Endodermal cell (in vitro differentiated cells): ENCODE results near the gene CADM1. TPM values are rescaled to one million over a fixed set of nuclear protein-coding genes. Genes with fewer than 3 reads are reported as not detected.
A peak's percentile ranks its signal among the peaks of the same experiment; 100 is the strongest.

Source experiments
- DNase-seq: peaks from one replicate; pipeline ENCODE4 v3.0.0-alpha.2; 2017
- H3K27ac ChIP-seq: 2 replicates; pipeline ENCODE4 v1.5.1; 2013; ENCODE audit warnings: mild to moderate bottlenecking, low read depth, low read length, moderate library complexity
- H3K27me3 ChIP-seq: 2 replicates; pipeline ENCODE4 v1.6.1; 2013; ENCODE audit warnings: mild to moderate bottlenecking, low read length, moderate library complexity; ENCODE audit not compliant: insufficient read depth, control insufficient read depth, poor library complexity, severe bottlenecking
- H3K36me3 ChIP-seq: 2 replicates; pipeline ENCODE4 v1.7.0; 2013; ENCODE audit warnings: mild to moderate bottlenecking, low read length, moderate library complexity; ENCODE audit not compliant: control insufficient read depth, insufficient read depth
- H3K4me1 ChIP-seq: one replicate; pipeline ENCODE4 v1.7.0; 2013; ENCODE audit warnings: low read length; ENCODE audit not compliant: control insufficient read depth, insufficient read depth
- H3K4me3 ChIP-seq: 2 replicates; pipeline ENCODE4 v1.5.1; 2013; ENCODE audit warnings: mild to moderate bottlenecking, low read length, moderate library complexity
- H3K9ac ChIP-seq: 2 replicates; pipeline ENCODE4 v1.6.1; 2013; ENCODE audit warnings: mild to moderate bottlenecking, low read length, moderate library complexity; ENCODE audit not compliant: poor library complexity, severe bottlenecking; ENCODE audit errors: extremely low read depth
- H3K9me3 ChIP-seq: 2 replicates; pipeline ENCODE4 v1.6.1; 2013; ENCODE audit warnings: mild to moderate bottlenecking, low read length, moderate library complexity; ENCODE audit not compliant: control insufficient read depth
- H3K27ac Mint-ChIP-seq: 2 replicates; pipeline ENCODE4 v1.8.0; 2020; ENCODE audit warnings: mixed read lengths
- H3K27me3 Mint-ChIP-seq: 2 replicates; pipeline ENCODE4 v1.8.0; 2021; ENCODE audit warnings: mild to moderate bottlenecking, mixed read lengths; ENCODE audit not compliant: insufficient read depth
- H3K36me3 Mint-ChIP-seq: 2 replicates; pipeline ENCODE4 v1.8.0; 2020; ENCODE audit warnings: low read depth, mixed read lengths
- H3K4me1 Mint-ChIP-seq: 2 replicates; pipeline ENCODE4 v1.8.0; 2020; ENCODE audit warnings: mixed read lengths
- H3K4me3 Mint-ChIP-seq: 2 replicates; pipeline ENCODE4 v1.8.0; 2020; ENCODE audit warnings: mild to moderate bottlenecking, moderate library complexity, mixed read lengths
- H3K9me3 Mint-ChIP-seq: 2 replicates; pipeline ENCODE4 v1.8.0; 2020; ENCODE audit warnings: mild to moderate bottlenecking, mixed read lengths
- WGBS, 2 experiments: methylation state at CpG; one replicate each; pipeline versions ENCODE4 v1.1.5 to v1.1.7; 2013; ENCODE audit warnings: missing lambda C conversion rate in 2 of 2, mixed read lengths in 1 of 2; ENCODE audit not compliant: insufficient coverage in 1 of 2, insufficient read length in 1 of 2; 5-methylcytosine and 5-hydroxymethylcytosine counted together
- total RNA-seq, 2 donors: library from RNA; stranded (reverse); fragmentation: NEBNext Ultra II Directional in 1 of 2; extraction: Animal tissue kit (Norgen Biotek cat#: 25700) in 1 of 2; gene quantifications; 2 replicates in 1 of 2; 3 replicates in 1 of 2; pipeline ENCODE4 v1.2.1, GENCODE V29; 2021
- TF ChIP-seq, protein P1 (sequence below): fragments of 200-600 bp; sonication (generic); conservative IDR thresholded peaks from 2 replicates; pipeline ENCODE4 v1.5.0; 2021; ENCODE audit warnings: antibody characterized with exemption, mild to moderate bottlenecking

The CADM1 gene
- total RNA-seq, 2 donors from 2014 or later: 76.3 to 88.2 TPM

DNA sequence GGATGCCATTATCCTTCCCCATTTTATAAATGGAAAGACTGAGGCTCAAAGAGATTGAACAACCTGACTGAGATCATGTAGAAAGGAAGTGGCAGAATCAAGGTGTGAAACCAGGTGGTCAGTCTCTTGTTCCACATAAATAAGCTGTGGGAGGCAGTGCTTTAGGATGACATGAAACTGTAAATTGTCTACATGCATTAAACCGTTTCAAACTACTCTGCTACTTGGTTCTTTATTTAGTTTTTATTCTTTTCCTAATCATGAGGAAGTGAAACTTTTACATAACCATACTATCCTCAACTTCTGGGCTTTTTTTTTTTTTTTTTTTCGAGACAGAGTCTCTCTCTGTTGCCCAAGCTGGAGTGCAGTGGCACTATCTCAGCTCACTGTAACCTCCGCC, 34.9 kb downstream of the CADM1 start:
- Histone ChIP-seq H3K27ac (no peak overlapping the region), H3K9me3 (peaks cover 9% of the 10 kb centered on the region), H3K9ac (no peak overlapping the region), H3K36me3 (no peaks in the 10 kb centered on the region), H3K27me3 (no peaks in the 10 kb centered on the region), H3K4me3 (no peak overlapping the region), H3K4me1 (no peaks in the 10 kb centered on the region)
- H3K27me3 Mint-ChIP-seq: no peaks in the 10 kb centered on the region
- TF ChIP-seq, protein P1, sequence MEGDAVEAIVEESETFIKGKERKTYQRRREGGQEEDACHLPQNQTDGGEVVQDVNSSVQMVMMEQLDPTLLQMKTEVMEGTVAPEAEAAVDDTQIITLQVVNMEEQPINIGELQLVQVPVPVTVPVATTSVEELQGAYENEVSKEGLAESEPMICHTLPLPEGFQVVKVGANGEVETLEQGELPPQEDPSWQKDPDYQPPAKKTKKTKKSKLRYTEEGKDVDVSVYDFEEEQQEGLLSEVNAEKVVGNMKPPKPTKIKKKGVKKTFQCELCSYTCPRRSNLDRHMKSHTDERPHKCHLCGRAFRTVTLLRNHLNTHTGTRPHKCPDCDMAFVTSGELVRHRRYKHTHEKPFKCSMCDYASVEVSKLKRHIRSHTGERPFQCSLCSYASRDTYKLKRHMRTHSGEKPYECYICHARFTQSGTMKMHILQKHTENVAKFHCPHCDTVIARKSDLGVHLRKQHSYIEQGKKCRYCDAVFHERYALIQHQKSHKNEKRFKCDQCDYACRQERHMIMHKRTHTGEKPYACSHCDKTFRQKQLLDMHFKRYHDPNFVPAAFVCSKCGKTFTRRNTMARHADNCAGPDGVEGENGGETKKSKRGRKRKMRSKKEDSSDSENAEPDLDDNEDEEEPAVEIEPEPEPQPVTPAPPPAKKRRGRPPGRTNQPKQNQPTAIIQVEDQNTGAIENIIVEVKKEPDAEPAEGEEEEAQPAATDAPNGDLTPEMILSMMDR: no peak
- H3K4me1 Mint-ChIP-seq: peaks cover 27% of the 10 kb centered on the region
- H3K36me3 Mint-ChIP-seq: no peaks in the 10 kb centered on the region
- DNase-seq: no peak
- no peak overlapping the region for H3K27ac Mint-ChIP-seq
- no peak overlapping the region for H3K4me3 Mint-ChIP-seq
- no peaks in the 10 kb centered on the region for H3K9me3 Mint-ChIP-seq
- 92% methylated on average over 3 of the region's 3 CpGs; no CpG with 5 or more reads in 1 of the 2 experiments for WGBS, 2 experiments

DNA sequence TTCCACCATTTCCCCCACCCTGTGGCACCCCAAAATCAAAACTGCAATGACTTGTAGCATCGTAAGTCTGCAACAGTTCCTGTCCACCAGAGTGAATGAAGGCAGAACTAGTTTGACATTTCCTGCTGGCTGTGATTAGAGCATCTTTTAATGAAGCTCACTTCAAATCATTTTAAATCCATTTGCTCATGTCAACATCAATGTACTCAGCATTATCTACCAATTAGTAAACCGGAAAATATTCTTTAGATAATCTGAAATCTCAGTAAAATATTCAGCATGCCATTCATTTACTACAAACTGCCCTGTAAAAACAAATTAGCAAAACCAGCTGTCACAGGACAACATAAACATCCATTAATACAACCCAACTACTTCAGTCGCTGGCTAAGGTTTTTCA, 38.1 kb downstream of the CADM1 start:
- H3K4me3 Mint-ChIP-seq: no peak overlapping the region
- 87 to 94% methylated on average over 2 to 3 of the region's 3 CpGs for WGBS, 2 experiments
- no peaks in the 10 kb centered on the region for H3K36me3 ChIP-seq
- H3K4me3 ChIP-seq: no peak overlapping the region
- H3K27me3 ChIP-seq: no peaks in the 10 kb centered on the region
- H3K9me3 Mint-ChIP-seq: no peaks in the 10 kb centered on the region
- DNase-seq: no peak
- TF ChIP-seq, protein P1: no peak
- H3K9ac ChIP-seq: no peak overlapping the region
- H3K27ac Mint-ChIP-seq: no peak overlapping the region
- H3K27me3 Mint-ChIP-seq: no peaks in the 10 kb centered on the region
- no peaks in the 10 kb centered on the region for H3K36me3 Mint-ChIP-seq
- H3K4me1 ChIP-seq: peaks cover 17% of the 10 kb centered on the region
- peaks cover 51% of the 10 kb centered on the region for H3K4me1 Mint-ChIP-seq
- no peaks in the 10 kb centered on the region for H3K9me3 ChIP-seq
- H3K27ac ChIP-seq: no peak overlapping the region

DNA sequence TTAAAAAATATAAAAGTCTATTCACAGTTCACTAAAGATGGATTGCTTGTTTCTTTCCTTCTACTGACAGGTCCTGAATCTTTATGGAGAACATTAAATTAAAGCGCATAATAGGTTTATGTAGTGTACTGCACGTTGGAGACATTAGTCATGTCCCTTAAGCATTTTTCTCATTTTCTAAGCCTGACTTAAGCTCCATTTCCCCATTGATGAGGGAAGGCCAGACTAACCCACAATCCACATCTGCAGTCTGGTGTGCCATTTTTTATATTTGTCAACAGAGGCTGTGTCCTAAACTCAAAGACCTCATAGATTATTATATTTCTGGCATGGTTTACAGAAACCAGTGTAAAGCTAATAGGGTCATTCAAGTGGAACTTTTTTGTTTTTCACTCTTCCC, 39.9 kb downstream of the CADM1 start:
- Histone ChIP-seq H3K36me3 (no peaks in the 10 kb centered on the region), H3K4me3 (peak overlapping the region; percentile 12), H3K27ac (no peak overlapping the region), H3K9me3 (no peaks in the 10 kb centered on the region), H3K9ac (no peak overlapping the region), H3K4me1 (peaks cover 17% of the 10 kb centered on the region), H3K27me3 (no peaks in the 10 kb centered on the region)
- Mint-ChIP-seq H3K27me3 (no peaks in the 10 kb centered on the region), H3K4me3 (no peak overlapping the region), H3K9me3 (no peaks in the 10 kb centered on the region), H3K4me1 (peaks cover 63% of the 10 kb centered on the region), H3K27ac (peak overlapping the region; percentile 25), H3K36me3 (no peaks in the 10 kb centered on the region)
- DNase-seq: no peak
- WGBS, 2 experiments: 71% methylated on average over 2 of the region's 2 CpGs; no CpG with 5 or more reads in 1 of the 2 experiments
- TF ChIP-seq, protein P1: no peak
